Lower lobe of right lung (tissue), 2 donors: ENCODE measurements around the gene PTPRK. TPM values are rescaled to one million over a fixed set of nuclear protein-coding genes. Genes with fewer than 3 reads are reported as not detected.

Experiments
- ATAC-seq, 2 donors: fragments of 200-7000 bp; cut with Tn5 transposase; one replicate each; pipeline ENCODE4 v1.9.1; 2020 to 2022; ENCODE audit warnings: mild to moderate bottlenecking in 2 of 2, moderate library complexity in 2 of 2
- DNase-seq: peaks from one replicate; pipeline ENCODE4 v3.0.0-alpha.2; 2020
- H3K27ac ChIP-seq: fragments of 200-600 bp; one replicate; pipeline ENCODE4 v1.8.0; 2022
- H3K27me3 ChIP-seq: fragments of 200-600 bp; one replicate; pipeline ENCODE4 v1.8.0; 2022; ENCODE audit warnings: low read depth
- H3K36me3 ChIP-seq: fragments of 200-600 bp; one replicate; pipeline ENCODE4 v1.8.0; 2022; ENCODE audit warnings: mild to moderate bottlenecking
- H3K4me1 ChIP-seq: fragments of 200-600 bp; one replicate; pipeline ENCODE4 v1.8.0; 2022
- H3K4me3 ChIP-seq: fragments of 200-600 bp; one replicate; pipeline ENCODE4 v1.8.0; 2022; ENCODE audit warnings: mild to moderate bottlenecking
- H3K9me3 ChIP-seq: fragments of 200-600 bp; one replicate; pipeline ENCODE4 v1.8.0; 2022
- intact Hi-C: fragments of 100-400 bp; cut with DNase I; formaldehyde crosslinking; loops from one replicate; pipeline ENCODE4 v1.11.0; 2022
- total RNA-seq: library from RNA; stranded (reverse); fragmentation: NEBNext Ultra II Directional; extraction: Animal tissue kit (Norgen Biotek cat#: 25700); gene quantifications from one replicate; pipeline ENCODE4 v1.2.1, GENCODE V29; 2021
- TF ChIP-seq, protein P1 (sequence below): fragments of 200-600 bp; IDR thresholded peaks from one replicate; pipeline ENCODE4 v1.8.0; 2022; ENCODE audit warnings: antibody characterized with exemption, mild to moderate bottlenecking
- donor health status: DM: no; HTN: yes; CAD: no; lungs with severe emphysema.

The PTPRK gene
- total RNA-seq, 1 donor from 2014 or later = 62.7 TPM

DNA sequence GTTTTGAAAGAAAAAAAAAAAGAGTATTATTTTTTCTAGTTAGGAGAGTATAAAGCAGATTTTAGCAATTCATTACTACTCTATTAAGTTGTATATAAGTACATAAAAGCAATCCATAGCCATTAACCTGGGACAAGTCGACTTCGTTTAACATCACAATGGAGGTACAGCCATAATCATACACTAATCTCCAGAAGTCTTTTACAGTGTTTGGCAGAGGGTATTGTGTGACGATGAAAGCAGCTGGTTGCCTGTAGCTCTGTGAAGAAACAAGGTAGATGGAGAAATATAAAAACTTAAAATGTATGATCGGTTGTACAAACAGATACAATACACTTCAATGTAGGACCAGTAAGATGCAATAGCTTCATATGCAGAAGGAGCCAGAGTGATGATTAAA is 543.6 kb downstream of the PTPRK start:
- Histone ChIP-seq H3K36me3 (peaks cover 75% of the 10 kb centered on the region), H3K27ac (no peak overlapping the region), H3K4me3 (no peak overlapping the region), H3K9me3 (no peaks in the 10 kb centered on the region), H3K27me3 (no peaks in the 10 kb centered on the region), H3K4me1 (no peaks in the 10 kb centered on the region)
- intact Hi-C loops = no loop called here
- TF ChIP-seq, protein P1, sequence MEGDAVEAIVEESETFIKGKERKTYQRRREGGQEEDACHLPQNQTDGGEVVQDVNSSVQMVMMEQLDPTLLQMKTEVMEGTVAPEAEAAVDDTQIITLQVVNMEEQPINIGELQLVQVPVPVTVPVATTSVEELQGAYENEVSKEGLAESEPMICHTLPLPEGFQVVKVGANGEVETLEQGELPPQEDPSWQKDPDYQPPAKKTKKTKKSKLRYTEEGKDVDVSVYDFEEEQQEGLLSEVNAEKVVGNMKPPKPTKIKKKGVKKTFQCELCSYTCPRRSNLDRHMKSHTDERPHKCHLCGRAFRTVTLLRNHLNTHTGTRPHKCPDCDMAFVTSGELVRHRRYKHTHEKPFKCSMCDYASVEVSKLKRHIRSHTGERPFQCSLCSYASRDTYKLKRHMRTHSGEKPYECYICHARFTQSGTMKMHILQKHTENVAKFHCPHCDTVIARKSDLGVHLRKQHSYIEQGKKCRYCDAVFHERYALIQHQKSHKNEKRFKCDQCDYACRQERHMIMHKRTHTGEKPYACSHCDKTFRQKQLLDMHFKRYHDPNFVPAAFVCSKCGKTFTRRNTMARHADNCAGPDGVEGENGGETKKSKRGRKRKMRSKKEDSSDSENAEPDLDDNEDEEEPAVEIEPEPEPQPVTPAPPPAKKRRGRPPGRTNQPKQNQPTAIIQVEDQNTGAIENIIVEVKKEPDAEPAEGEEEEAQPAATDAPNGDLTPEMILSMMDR = no peak
- DNase-seq (no peak), ATAC-seq (no peak)

DNA sequence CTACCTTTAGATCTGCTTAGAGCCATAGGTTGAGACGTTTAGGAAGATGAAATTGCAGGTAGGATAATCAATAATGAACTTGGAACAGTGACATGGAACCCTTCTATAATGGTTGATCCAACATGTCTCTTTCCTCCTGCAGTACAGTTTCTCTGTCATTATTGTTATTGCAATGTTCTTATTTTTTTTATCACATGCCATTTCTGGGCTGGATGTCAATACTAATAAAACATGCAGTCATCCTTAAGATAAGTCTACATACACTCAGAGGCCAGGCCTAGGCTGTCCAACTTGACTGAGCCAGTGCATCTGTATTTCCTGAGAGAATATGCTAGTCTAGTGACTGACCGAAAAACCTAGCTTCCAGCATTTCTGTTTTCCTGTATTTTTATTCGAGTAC is 544.3 kb downstream of the PTPRK start:
- peaks cover 69% of the 10 kb centered on the region for H3K36me3 ChIP-seq
- ATAC-seq (no peak), DNase-seq (no peak)
- H3K4me1 ChIP-seq = no peaks in the 10 kb centered on the region
- no peaks in the 10 kb centered on the region for H3K27me3 ChIP-seq
- intact Hi-C loops = no loop called here
- no peak overlapping the region for H3K27ac ChIP-seq
- H3K9me3 ChIP-seq = no peaks in the 10 kb centered on the region
- TF ChIP-seq, protein P1 = no peak
- H3K4me3 ChIP-seq = no peak overlapping the region

DNA sequence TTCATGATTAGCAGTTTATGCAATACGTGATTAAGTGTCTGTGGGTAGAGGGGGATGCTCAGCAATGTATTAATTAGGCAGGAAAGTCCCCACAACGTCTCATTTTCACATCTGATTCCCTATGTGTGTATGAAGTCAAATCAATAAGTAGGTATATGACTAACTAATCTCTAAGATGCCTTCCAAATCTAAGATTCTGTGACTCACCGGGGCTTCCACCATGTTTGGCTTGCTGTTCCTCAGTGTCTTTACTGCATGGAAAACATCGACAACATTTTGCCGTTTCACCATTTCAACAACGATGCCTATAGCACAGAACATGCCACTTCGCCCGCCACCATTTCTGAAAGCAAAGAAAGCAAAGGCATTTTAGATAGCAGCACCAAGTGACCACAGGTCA is 547.6 kb downstream of the PTPRK start:
- intact Hi-C loops = no loop called here
- H3K27ac ChIP-seq = no peak overlapping the region
- peaks cover 60% of the 10 kb centered on the region for H3K36me3 ChIP-seq
- H3K4me1 ChIP-seq = no peaks in the 10 kb centered on the region
- H3K27me3 ChIP-seq = no peaks in the 10 kb centered on the region
- TF ChIP-seq, protein P1 = no peak
- H3K4me3 ChIP-seq = no peak overlapping the region
- H3K9me3 ChIP-seq = no peaks in the 10 kb centered on the region
- DNase-seq = no peak
- ATAC-seq = no peak

DNA sequence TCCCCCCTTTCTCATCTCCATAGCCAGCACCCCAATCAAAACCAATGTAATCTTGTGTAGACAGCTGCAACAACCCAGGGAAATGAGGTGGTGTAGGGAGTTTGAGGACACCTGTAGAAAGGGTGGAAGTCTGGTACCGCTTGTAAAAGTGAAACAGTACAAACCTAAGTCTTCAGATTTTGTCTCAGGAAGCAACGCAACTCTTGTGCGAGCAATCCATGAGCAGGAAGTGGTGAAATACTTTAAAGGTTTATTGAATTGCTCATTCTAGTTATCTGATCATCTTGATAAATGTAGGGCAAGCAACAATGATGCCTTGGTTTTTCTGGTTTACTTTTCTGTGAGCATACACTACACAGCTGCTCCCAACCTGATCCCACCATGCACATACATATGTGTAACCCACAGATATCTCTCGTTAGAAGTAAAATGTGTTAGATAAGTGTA is 548.4 kb downstream of the PTPRK start:
- Histone ChIP-seq H3K9me3 (no peaks in the 10 kb centered on the region), H3K4me1 (no peaks in the 10 kb centered on the region), H3K36me3 (peaks cover 60% of the 10 kb centered on the region), H3K4me3 (no peak overlapping the region), H3K27ac (no peak overlapping the region), H3K27me3 (no peaks in the 10 kb centered on the region)
- intact Hi-C loops = no loop called here
- DNase-seq = no peak
- ATAC-seq = peak; percentile 54
- TF ChIP-seq, protein P1 = no peak

DNA sequence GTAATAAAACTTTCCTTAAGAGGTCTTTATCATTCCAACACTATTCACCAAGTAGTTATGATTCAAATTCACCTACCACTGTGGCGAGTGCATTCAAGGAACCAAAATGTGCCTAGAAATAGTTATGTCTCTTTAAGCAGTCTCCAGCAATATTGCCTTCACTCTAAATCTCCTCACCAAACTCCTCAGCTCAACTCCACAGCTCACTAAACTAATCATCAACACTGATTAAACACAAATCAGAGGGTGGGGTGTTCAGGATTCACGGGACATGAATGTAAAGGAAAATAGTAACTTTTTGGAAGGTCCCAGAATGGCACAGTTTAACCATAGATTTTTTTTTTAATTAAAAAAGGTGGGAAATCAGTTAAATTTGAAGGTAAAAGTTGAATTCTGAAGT is 549.0 kb downstream of the PTPRK start:
- TF ChIP-seq, protein P1 = no peak
- H3K4me3 ChIP-seq = no peak overlapping the region

DNA sequence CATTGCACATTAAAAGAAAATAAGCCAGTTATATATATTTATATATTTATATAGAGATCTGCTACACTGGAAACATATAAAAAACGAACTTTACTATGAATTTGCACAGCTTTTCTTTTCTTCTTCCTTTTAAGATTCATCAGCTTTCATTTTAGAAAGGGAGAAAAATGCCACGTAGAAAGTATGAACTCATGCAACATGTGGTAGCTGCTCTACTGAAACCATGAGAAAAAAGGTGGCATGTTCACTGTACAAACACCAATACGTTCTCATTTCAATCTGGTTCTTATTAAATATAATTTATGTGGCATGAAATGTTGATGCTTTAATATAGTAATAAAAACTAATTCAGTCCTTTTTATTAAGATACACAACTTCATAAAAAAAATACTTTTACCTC is 550.7 kb downstream of the PTPRK start:
- no peak overlapping the region for H3K4me3 ChIP-seq
- ATAC-seq = no peak
- no peak overlapping the region for H3K27ac ChIP-seq
- no peak for DNase-seq
- intact Hi-C loops = no loop called here
- no peaks in the 10 kb centered on the region for H3K9me3 ChIP-seq
- H3K36me3 ChIP-seq = peaks cover 44% of the 10 kb centered on the region
- H3K27me3 ChIP-seq = no peaks in the 10 kb centered on the region
- TF ChIP-seq, protein P1 = no peak
- H3K4me1 ChIP-seq = no peaks in the 10 kb centered on the region

More for the DNA sequence above, 549.0 kb downstream of the PTPRK start:
- no peaks in the 10 kb centered on the region for H3K27me3 ChIP-seq
- H3K9me3 ChIP-seq = no peaks in the 10 kb centered on the region
- intact Hi-C loops = no loop called here
- no peaks in the 10 kb centered on the region for H3K4me1 ChIP-seq
- peaks cover 55% of the 10 kb centered on the region for H3K36me3 ChIP-seq
- ATAC-seq (no peak), DNase-seq (no peak)
- H3K27ac ChIP-seq = no peak overlapping the region
